Kidney (tissue), 14 donors: ENCODE data around the gene REEP2. TPM values are rescaled to one million over a fixed set of nuclear protein-coding genes. Genes with fewer than 3 reads are reported as not detected.

Experiments used
- DNase-seq, 5 donors: peaks; one replicate each; pipeline ENCODE4 v3.0.0-alpha.2; 2013 to 2020
- FAIRE-seq: peaks from 2 replicates; lab custom pipeline; 2012; peaks lifted over from hg19 to GRCh38; lab: Jason Lieb, UNC
- H3K27ac ChIP-seq, 2 donors: one replicate each; pipeline ENCODE4 v1.7.0; 2013; ENCODE audit warnings: low read depth in 2 of 2, low read length in 2 of 2, inconsistent platforms in 1 of 2
- H3K27me3 ChIP-seq: one replicate; pipeline ENCODE4 v1.7.1; 2013; ENCODE audit warnings: low read length, inconsistent platforms; ENCODE audit not compliant: control insufficient read depth, insufficient read depth
- H3K36me3 ChIP-seq, 3 donors: one replicate each; pipeline versions ENCODE4 v1.7.0 to v1.7.1; 2013; ENCODE audit warnings: low read length in 3 of 3, control low read depth in 1 of 3, inconsistent platforms in 1 of 3; ENCODE audit not compliant: insufficient read depth in 3 of 3, control insufficient read depth in 2 of 3
- H3K4me1 ChIP-seq, 3 donors: one replicate each; pipeline versions ENCODE4 v1.7.0 to v1.7.1; 2013; ENCODE audit warnings: low read length in 3 of 3, inconsistent platforms in 1 of 3, low read depth in 1 of 3; ENCODE audit not compliant: control insufficient read depth in 2 of 3, insufficient read depth in 2 of 3
- H3K4me3 ChIP-seq, 3 donors: one replicate each; pipeline versions ENCODE4 v1.7.0 to v1.8.1; 2013; ENCODE audit warnings: low read length in 3 of 3, control low read depth in 1 of 3, inconsistent platforms in 1 of 3
- H3K9ac ChIP-seq, 3 donors: one replicate each; pipeline versions ENCODE4 v1.7.0 to v1.7.1; 2013; ENCODE audit warnings: low read length in 3 of 3, control low read depth in 1 of 3, inconsistent platforms in 1 of 3
- H3K9me3 ChIP-seq, 3 donors: one replicate each; pipeline versions ENCODE4 v1.7.0 to v1.7.1; 2013; ENCODE audit warnings: low read length in 3 of 3, control low read depth in 1 of 3, inconsistent platforms in 1 of 3; ENCODE audit not compliant: control insufficient read depth in 2 of 3, insufficient read depth in 1 of 3
- intact Hi-C: fragments of 100-400 bp; cut with DNase I; formaldehyde crosslinking; loops from one replicate; pipeline ENCODE4 v1.11.1; 2022
- polyA plus RNA-seq: library from polyadenylated mRNA; stranded (reverse); fragments of 350-450 nt; fragmentation: Illumina TruSeq; extraction: RNeasy Lipid Tissue Mini Kit (QIAGEN cat#74804); gene quantifications from one replicate; pipeline ENCODE4 v1.2.3, GENCODE V29; 2014; ENCODE audit warnings: low read depth, low replicate concordance; ENCODE audit not compliant: insufficient read depth
- total RNA-seq: library from RNA; stranded (reverse); fragmentation: NEBNext Ultra II Directional; extraction: Animal tissue kit (Norgen Biotek cat#: 25700); gene quantifications from one replicate; pipeline ENCODE4 v1.2.1, GENCODE V29; 2021
- TF ChIP-seq, protein P1 (sequence below): IDR thresholded peaks from 3 replicates; pipeline ENCODE4 v1.5.1; 2012; ENCODE audit warnings: mild to moderate bottlenecking, moderate library complexity, borderline replicate concordance; ENCODE audit not compliant: insufficient read depth; ENCODE audit errors: extremely low read depth
- donor health status: control.
- donor health status: control.
- donor health status: control.
- donor health status: control.
- donor health status: control.
- donor health status: DM: yes; HTN: yes; CAD: no.
- donor health status: Normal renal cell carcinoma (clear cell type).

REEP2 gene
- total and polyA plus RNA-seq, 2 donors from 2014 or later, result 1.9 to 8.8 TPM

GRCh38 chr5:138468966-138469539, 30.2 kb downstream of the REEP2 start:
- no peak for DNase-seq

GRCh38 chr5:138469540-138470321, 30.9 kb downstream of the REEP2 start:
- TF ChIP-seq, protein P1, sequence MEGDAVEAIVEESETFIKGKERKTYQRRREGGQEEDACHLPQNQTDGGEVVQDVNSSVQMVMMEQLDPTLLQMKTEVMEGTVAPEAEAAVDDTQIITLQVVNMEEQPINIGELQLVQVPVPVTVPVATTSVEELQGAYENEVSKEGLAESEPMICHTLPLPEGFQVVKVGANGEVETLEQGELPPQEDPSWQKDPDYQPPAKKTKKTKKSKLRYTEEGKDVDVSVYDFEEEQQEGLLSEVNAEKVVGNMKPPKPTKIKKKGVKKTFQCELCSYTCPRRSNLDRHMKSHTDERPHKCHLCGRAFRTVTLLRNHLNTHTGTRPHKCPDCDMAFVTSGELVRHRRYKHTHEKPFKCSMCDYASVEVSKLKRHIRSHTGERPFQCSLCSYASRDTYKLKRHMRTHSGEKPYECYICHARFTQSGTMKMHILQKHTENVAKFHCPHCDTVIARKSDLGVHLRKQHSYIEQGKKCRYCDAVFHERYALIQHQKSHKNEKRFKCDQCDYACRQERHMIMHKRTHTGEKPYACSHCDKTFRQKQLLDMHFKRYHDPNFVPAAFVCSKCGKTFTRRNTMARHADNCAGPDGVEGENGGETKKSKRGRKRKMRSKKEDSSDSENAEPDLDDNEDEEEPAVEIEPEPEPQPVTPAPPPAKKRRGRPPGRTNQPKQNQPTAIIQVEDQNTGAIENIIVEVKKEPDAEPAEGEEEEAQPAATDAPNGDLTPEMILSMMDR, result no peak
- H3K4me3 ChIP-seq, result no peak overlapping the region
- FAIRE-seq, result no peak
- DNase-seq, result peak in 3 of 5 donors; percentile 70 to 85 (median 75)
- peak overlapping the region in 1 of 2 donors; percentile 8 for H3K27ac ChIP-seq
- no peaks in the 10 kb centered on the region for H3K9me3 ChIP-seq
- peaks cover 0 to 11% (median 0%) of the 10 kb centered on the region in 3 donors for H3K4me1 ChIP-seq
- intact Hi-C loops, result no loop called here
- no peaks in the 10 kb centered on the region for H3K27me3 ChIP-seq
- peaks cover 2 to 23% (median 6%) of the 10 kb centered on the region in 3 donors for H3K36me3 ChIP-seq
- H3K9ac ChIP-seq, result no peak overlapping the region

More at GRCh38 chr5:138468966-138469539, 30.2 kb downstream of the REEP2 start:
- TF ChIP-seq, protein P1, result no peak
- no peaks in the 10 kb centered on the region for H3K9me3 ChIP-seq
- no peak overlapping the region for H3K27ac ChIP-seq
- H3K36me3 ChIP-seq, result peaks cover 2 to 23% (median 6%) of the 10 kb centered on the region in 3 donors
- peak; percentile 38 for FAIRE-seq
- peak overlapping the region in 1 of 3 donors; percentile 78 for H3K4me3 ChIP-seq
- H3K27me3 ChIP-seq, result no peaks in the 10 kb centered on the region
- peaks cover 0 to 11% (median 0%) of the 10 kb centered on the region in 3 donors for H3K4me1 ChIP-seq
- H3K9ac ChIP-seq, result no peak overlapping the region
- intact Hi-C loops, result no loop called here

DNA sequence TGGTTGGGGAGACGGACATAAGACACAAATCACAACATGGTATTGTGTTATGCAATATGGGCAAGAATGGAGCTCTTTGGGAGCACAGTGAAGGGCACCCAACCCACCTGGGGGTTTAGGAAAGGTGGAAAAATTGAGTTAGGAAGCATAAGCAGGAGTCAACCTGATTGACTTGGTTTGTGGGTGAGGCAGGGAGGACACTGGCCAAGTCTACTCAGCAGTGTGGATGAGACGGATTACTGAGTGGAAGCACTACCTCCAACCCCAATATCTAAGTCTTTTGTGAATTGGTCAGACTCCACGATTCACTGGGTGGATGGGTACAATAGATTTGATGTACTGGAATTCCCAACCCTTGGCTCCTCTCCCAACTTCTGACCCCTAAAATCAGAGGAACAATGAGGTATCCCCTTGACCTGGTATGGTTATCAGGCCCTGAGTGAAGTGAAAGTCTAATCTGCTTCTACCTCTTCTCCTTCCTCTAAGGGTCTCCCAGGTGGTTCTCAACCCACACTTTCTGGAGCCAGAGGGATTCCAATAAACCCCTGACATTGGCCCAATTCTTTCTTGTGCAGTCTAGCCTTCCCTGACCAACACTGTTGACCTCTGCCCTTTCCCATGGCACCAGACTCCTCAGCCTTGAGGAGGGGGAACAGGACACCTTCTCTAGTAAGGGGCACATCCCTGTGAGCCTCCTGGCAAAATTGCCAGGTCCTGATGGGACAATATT, 31.6 kb downstream of the REEP2 start:
- no peak for FAIRE-seq
- DNase-seq, result peak in 3 of 5 donors; percentile 56 to 73 (median 57)
- TF ChIP-seq, protein P1, result no peak
- H3K9me3 ChIP-seq, result no peaks in the 10 kb centered on the region
- H3K4me3 ChIP-seq, result no peak overlapping the region
- no peaks in the 10 kb centered on the region for H3K27me3 ChIP-seq
- intact Hi-C loops, result no loop called here
- peaks cover 2 to 23% (median 6%) of the 10 kb centered on the region in 3 donors for H3K36me3 ChIP-seq
- H3K4me1 ChIP-seq, result peaks cover 0 to 11% (median 0%) of the 10 kb centered on the region in 3 donors
- H3K27ac ChIP-seq, result no peak overlapping the region
- no peak overlapping the region for H3K9ac ChIP-seq
